Measurements from ENCODE around the gene IQCM. TPM values are rescaled to one million over a fixed set of nuclear protein-coding genes. Genes with fewer than 3 reads are reported as not detected.

Gene IQCM, protein sequence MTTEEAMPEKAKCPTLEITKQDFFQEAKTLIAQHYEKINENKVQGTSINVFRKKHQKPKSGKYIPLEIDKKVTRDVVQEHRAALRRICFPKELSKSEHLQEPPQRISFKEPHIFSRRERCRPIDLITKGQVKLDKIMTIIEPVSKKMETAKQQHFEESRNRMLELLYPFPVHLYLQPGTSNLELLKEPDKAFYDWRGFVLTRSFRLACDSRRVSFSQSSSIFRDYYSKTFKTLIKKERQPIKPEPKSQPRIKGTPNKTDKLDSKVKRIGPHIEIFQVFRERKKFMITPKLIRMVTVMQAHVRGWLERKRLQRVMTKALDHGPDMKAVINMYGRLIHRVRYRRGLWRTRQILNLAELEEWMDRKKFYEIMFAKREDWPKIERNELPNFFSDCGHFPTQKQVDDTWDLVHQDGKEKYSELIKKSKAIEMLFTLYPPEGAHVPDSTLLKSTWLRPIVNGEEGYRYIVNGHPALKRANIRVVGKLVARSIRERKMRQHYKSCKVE
- not detected in 2 replicates for total RNA-seq (2022)
- Bru-seq, nascent RNA, result percentile 15 among the genes with signal in this experiment
- BruChase-seq, experiment 1, labeled RNA remaining after a 2-hour chase, result percentile 19 among the genes with signal in this experiment
- percentile 11 among the genes with signal in this experiment for BruChase-seq, experiment 2, labeled RNA remaining after a 6-hour chase
- long read RNA-seq, result 0 reads

DNA sequence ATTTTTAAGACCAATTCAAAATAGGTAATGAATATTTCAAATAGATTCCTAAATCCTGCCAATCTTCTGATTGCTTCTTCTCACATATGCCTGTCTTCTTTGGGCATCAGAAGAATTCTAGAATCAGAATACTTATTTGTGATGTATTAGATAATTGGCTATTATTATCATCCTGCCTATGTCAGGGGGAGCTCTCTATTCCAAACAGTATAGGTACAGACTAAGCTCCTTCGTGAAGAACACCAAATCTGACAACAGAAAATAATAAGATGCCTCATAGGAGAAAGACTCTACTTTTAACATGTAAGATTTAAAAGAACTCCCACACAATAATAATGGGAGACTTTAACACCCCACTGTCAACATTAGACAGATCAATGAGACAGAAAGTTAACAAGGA, at the start of gene IQCM:
TSS of gene IQCM (minus strand) at position 101 of the 400 bp plus-strand sequence. CDS start 73,152 bp downstream, outside the sequence.
- TF ChIP-seq, protein P1, sequence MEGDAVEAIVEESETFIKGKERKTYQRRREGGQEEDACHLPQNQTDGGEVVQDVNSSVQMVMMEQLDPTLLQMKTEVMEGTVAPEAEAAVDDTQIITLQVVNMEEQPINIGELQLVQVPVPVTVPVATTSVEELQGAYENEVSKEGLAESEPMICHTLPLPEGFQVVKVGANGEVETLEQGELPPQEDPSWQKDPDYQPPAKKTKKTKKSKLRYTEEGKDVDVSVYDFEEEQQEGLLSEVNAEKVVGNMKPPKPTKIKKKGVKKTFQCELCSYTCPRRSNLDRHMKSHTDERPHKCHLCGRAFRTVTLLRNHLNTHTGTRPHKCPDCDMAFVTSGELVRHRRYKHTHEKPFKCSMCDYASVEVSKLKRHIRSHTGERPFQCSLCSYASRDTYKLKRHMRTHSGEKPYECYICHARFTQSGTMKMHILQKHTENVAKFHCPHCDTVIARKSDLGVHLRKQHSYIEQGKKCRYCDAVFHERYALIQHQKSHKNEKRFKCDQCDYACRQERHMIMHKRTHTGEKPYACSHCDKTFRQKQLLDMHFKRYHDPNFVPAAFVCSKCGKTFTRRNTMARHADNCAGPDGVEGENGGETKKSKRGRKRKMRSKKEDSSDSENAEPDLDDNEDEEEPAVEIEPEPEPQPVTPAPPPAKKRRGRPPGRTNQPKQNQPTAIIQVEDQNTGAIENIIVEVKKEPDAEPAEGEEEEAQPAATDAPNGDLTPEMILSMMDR (IDR thresholded peaks at IDR 0.05; ENCODE audit: insufficient read depth in 1 of 2, low read depth in 1 of 2, low read length in 1 of 2, severe bottlenecking in 1 of 2, unreplicated experiment in 1 of 2), result no peak
- Histone ChIP-seq H3K4me3 (ENCODE audit: low read depth, low read length) (no peak within 1 kb of the TSS), H3K4me1 (no peaks in the 10 kb centered on the region), H3K27me3 (replicated peaks; ENCODE audit: control insufficient read depth, insufficient read depth, low read length) (no peaks in the 10 kb centered on the region), H3K9me3 (no peaks in the 10 kb centered on the region), H3K36me3 (ENCODE audit: control insufficient read depth, insufficient read depth, low read length) (no peaks in the 10 kb centered on the region)
- no peaks in the 10 kb centered on the region for H3K27me3 Mint-ChIP-seq (ENCODE audit: insufficient read depth, unreplicated experiment)
- intact Hi-C loops (cut with micrococcal nuclease; ENCODE audit: unreplicated experiment), result no loop called here
- H3K9me3 Mint-ChIP-seq (ENCODE audit: unreplicated experiment), result no peaks in the 10 kb centered on the region
- CTCF ChIA-PET, result no interaction called here
- POLR2A ChIA-PET, result no interaction called here
- H3K36me3 Mint-ChIP-seq (ENCODE audit: insufficient read depth, unreplicated experiment), result no peaks in the 10 kb centered on the region
- H3K4me1 Mint-ChIP-seq (ENCODE audit: low read depth, unreplicated experiment), result no peaks in the 10 kb centered on the region
- BruUV-seq (replicated peaks), result no TSS peak
- H3K27ac Mint-ChIP-seq (ENCODE audit: unreplicated experiment), result no peak within 1 kb of the TSS
- no peak within 1 kb of the TSS for H3K4me3 Mint-ChIP-seq (ENCODE audit: unreplicated experiment)
- DNase-seq, result no peak

DNA sequence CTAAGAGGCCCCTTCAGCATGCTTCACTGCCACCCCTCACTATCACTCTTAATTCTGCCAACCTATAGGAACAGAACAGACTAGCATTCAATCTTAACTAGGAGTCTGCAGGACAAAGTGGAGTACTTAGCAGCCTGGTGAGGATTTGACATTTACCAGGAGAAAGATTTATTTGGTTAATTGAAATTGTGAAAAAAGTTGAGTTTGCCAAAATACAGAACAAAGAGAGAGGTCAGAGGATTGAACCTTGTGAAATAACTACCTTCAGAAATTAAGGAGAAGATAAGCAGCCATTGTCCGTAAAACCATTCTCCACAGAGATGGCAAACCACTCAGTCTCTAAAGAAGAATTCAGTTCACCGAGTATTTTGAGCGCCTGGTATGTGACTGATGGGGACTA, 41.8 kb upstream of the IQCM start:
- no peak overlapping the region for H3K27ac Mint-ChIP-seq (ENCODE audit: unreplicated experiment)
- no peak for DNase-seq
- no peaks in the 10 kb centered on the region for H3K27me3 Mint-ChIP-seq (ENCODE audit: insufficient read depth, unreplicated experiment)
- POLR2A ChIA-PET, result no interaction called here
- TF ChIP-seq, protein P1 (IDR thresholded peaks at IDR 0.05; ENCODE audit: insufficient read depth in 1 of 2, low read depth in 1 of 2, low read length in 1 of 2, severe bottlenecking in 1 of 2, unreplicated experiment in 1 of 2), result no peak
- Histone ChIP-seq H3K27me3 (replicated peaks; ENCODE audit: control insufficient read depth, insufficient read depth, low read length) (no peaks in the 10 kb centered on the region), H3K36me3 (ENCODE audit: control insufficient read depth, insufficient read depth, low read length) (no peaks in the 10 kb centered on the region), H3K9me3 (no peaks in the 10 kb centered on the region), H3K4me3 (ENCODE audit: low read depth, low read length) (no peak overlapping the region), H3K4me1 (no peaks in the 10 kb centered on the region)
- intact Hi-C loops (cut with micrococcal nuclease; ENCODE audit: unreplicated experiment), result no loop called here
- H3K4me1 Mint-ChIP-seq (ENCODE audit: low read depth, unreplicated experiment), result no peaks in the 10 kb centered on the region
- H3K4me3 Mint-ChIP-seq (ENCODE audit: unreplicated experiment), result no peak overlapping the region
- CTCF ChIA-PET, result no interaction called here
- H3K9me3 Mint-ChIP-seq (ENCODE audit: unreplicated experiment), result no peaks in the 10 kb centered on the region
- BruUV-seq (replicated peaks), result no TSS peak
- no peaks in the 10 kb centered on the region for H3K36me3 Mint-ChIP-seq (ENCODE audit: insufficient read depth, unreplicated experiment)

DNA sequence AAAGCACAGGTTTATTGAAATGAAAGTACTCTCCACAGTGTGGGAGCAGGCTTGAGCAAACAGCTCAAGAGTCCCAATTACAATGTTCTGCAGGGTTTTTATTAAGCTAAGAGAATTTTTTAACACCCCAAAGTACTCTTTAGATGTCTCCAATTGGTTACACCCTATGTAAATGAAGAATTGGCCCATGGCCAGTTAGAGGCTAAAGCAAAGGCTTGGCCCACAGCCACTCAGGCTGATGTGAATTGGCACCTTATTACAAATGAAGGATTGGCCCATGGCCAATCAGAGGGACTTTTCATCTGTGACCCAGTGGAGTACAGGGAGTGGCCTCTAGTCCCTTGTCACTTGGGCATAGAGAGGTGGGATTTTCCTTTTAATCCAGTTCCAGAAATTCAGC, 30.1 kb upstream of the IQCM start:
- no TSS peak for BruUV-seq (replicated peaks)
- Mint-ChIP-seq H3K9me3 (ENCODE audit: unreplicated experiment) (no peaks in the 10 kb centered on the region), H3K4me1 (ENCODE audit: low read depth, unreplicated experiment) (peaks cover 7% of the 10 kb centered on the region), H3K27me3 (ENCODE audit: insufficient read depth, unreplicated experiment) (no peaks in the 10 kb centered on the region), H3K4me3 (ENCODE audit: unreplicated experiment) (no peak overlapping the region), H3K27ac (ENCODE audit: unreplicated experiment) (no peak overlapping the region), H3K36me3 (ENCODE audit: insufficient read depth, unreplicated experiment) (no peaks in the 10 kb centered on the region)
- TF ChIP-seq, protein P1 (IDR thresholded peaks at IDR 0.05; ENCODE audit: insufficient read depth in 1 of 2, low read depth in 1 of 2, low read length in 1 of 2, severe bottlenecking in 1 of 2, unreplicated experiment in 1 of 2), result no peak
- intact Hi-C loops (cut with micrococcal nuclease; ENCODE audit: unreplicated experiment), result no loop called here
- CTCF ChIA-PET, result no interaction called here
- POLR2A ChIA-PET, result no interaction called here
- DNase-seq, result no peak
- no peaks in the 10 kb centered on the region for H3K27me3 ChIP-seq (replicated peaks; ENCODE audit: control insufficient read depth, insufficient read depth, low read length)
- H3K4me1 ChIP-seq, result peaks cover 5% of the 10 kb centered on the region
- no peak overlapping the region for H3K4me3 ChIP-seq (ENCODE audit: low read depth, low read length)
- no peaks in the 10 kb centered on the region for H3K9me3 ChIP-seq
- no peaks in the 10 kb centered on the region for H3K36me3 ChIP-seq (ENCODE audit: control insufficient read depth, insufficient read depth, low read length)

All from Caco-2 (cell line).